DMS114 treated with DMSO at 0.1 percent for 48 hours (cell line): ENCODE results near the gene GLCE.

Experiments
- DNase-seq: peaks from one replicate; lab custom pipeline; 2025; ENCODE audit not compliant: unreplicated experiment; lab: John Stamatoyannopoulos, UW

GLCE gene

DNA sequence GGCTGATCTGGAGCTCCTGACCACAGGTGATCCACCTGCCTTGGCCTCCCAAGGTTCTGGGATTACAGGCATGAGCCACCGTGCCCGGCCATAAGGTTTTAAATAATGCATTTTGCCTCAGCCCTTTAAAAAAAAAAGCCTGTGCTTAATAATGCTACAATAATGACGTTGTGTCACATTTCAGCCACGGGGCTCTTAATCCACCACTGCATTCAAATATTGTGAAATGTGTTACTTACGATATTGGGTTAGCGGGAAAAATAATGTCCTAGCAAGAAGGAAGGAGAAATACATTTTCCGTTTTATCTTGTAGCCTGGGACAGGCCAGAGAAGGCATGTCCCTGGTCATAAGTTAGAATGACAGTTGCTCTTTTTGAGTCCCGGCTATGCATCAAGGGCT, 155.9 kb downstream of the GLCE start:
- no peak for DNase-seq

DNA sequence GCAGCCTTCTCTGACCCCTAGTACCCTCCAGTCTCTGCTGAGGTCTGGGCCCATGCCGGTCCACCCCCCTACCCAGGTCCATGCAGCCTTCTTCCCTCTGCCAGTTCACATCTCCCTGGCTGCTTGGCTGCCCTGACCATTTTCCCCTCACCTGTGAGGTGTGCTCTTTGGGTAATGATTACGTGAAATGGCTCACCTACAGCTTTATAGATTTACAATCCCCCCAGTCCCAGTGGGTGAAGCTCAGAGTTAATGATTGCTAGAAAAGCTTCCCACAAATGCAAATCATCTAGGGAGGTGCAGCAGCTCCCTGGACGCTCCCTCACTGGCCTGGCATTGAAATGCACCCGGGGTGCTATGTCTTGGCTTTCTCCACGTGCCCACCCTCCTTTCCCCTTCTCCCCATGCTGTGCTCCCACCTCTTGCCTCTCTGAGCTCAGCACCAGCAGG, 157.0 kb downstream of the GLCE start:
- DNase-seq = no peak

DNA sequence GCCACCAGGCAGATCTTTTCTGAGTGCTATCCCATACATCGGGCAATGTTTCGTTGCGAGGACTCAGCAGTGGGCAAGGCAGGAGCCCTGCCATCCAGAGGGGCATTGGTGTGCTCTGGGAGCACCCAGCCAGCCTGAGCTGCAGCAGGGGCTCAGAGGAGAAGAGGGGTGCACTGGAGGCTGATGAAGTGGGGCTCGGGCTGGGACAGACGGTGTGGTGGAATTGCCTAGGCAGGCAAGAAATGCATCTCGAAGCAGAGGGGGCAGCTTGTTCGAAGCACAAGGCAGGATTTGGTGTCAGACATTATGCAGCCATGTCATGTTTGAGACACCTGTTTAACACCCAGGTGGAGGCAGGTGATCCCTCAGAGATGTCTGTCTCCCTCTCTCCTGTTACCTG, 157.6 kb downstream of the GLCE start:
- no peak for DNase-seq

DNA sequence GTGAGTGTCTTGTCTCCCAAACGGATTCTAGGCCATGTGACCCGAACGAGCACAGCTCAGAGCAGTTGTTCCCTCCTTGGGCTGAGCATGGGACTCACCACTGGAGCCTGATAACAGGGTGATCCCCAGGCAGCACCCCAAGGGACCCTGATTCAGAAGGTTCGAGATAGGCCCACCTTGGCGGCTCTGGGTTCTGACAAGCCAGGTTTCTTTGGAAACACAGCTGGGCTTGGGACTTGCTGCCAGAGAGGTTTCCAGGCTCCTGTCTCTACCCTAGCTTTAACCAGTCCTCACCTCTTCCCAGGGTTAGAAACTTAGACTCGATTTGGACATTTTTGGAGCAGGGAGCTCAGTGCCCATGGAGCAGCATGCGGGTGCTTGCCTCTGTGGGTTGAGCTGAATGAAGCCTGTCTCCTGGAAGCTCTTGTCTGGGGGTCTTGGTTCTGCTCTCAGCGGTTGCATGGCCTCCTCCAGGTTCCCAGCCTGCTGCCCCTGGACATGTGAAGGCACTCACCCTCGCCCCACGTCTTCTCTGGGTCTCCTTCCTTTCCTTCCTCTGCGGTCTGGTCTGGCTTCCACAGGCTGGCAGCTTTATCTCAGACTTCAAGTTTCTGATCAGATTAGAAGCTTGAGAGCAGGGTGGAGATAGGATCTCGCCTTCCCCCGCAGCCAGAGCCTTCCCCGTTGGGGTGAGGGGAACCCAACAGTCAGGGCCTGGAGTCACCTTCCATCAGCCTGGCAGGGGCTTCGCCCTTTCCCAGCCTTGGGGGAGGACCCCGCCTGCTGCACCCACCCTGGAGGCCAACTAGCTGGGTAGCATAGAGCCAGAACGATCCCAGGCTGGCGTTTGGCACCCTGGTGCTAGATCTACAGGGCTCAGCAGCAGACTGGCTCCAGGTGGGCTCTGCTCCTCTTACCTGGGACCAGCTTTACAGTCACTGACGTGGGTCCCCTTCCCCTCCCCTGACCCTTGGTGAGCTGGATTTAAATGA, 159.2 kb downstream of the GLCE start:
- no peak for DNase-seq

DNA sequence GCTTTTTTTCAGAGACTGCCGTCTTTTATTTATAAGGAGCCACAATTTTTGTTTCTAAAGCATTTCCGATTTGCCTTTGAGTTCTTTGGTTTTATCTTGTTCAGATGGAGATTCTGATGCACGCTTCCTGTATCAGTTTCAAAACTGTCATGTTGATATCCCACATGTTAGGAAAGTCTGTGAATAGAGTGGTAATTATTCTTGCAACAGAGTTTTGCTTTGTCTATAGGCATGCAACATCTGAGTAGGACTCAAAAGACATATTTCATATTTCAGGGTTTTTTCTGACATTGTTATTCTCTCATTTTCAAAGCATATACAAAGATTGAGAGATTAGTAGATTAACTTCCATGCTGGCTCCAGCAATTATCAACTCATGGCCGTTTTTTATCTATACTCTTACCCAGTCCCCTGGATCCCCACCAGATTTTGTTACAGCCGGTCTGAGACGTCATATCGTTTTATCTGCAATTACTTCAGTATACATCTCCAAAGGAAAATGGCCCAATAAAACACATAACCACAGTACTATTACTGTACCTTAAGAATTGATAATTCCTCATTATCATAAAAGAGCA, 160.6 kb downstream of the GLCE start:
- no peak for DNase-seq
